OCI-M2 (cell line): ENCODE measurements around the gene UBE2H.
"Not testable (repeated sequence)": the region's sequence is repeated elsewhere in the genome, so short reads cannot be mapped to it uniquely, and the experiment has no call there.

ENCODE experiments used
- DNase-seq: peaks from one replicate; lab custom pipeline; 2025; ENCODE audit not compliant: unreplicated experiment; lab: John Stamatoyannopoulos, UW

The UBE2H gene

DNA sequence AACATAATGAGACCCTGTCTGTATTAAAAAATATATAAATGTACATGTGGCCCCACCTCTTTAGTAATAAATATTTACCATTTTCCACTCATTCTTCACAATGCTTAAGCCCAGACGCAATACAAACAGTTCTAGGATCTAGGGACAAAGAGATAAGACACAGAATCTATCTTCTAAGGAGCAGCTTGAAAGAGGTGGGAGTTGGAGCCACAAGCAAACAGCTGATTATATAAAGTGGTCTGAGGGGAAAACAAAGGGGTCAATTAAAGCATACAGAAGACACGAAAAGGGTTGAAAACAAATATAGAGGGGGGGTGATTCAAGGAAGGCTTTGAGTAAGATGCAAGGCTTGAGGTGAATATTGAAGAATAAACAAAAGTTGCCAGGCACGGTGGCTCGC, 43.1 kb downstream of the UBE2H start:
- no peak for DNase-seq

DNA sequence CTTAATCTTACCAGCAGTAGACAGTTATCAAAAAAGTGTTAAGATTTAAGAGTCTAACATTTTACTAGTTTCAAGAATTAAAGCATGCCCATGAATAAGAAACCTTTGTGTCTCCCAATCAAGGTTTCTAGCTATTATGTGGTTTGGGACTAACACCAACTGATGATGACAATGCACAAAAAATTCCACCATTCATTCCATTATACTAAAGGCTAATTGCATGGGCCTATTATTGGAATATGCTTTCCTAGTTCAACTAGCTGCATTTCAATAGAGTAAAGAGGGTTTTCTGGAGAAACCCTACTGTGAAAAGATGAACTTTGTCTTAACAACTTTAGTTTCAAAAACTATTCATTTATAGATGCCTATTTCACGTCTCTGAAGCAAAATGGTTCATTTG, 44.6 kb downstream of the UBE2H start:
- no peak for DNase-seq

DNA sequence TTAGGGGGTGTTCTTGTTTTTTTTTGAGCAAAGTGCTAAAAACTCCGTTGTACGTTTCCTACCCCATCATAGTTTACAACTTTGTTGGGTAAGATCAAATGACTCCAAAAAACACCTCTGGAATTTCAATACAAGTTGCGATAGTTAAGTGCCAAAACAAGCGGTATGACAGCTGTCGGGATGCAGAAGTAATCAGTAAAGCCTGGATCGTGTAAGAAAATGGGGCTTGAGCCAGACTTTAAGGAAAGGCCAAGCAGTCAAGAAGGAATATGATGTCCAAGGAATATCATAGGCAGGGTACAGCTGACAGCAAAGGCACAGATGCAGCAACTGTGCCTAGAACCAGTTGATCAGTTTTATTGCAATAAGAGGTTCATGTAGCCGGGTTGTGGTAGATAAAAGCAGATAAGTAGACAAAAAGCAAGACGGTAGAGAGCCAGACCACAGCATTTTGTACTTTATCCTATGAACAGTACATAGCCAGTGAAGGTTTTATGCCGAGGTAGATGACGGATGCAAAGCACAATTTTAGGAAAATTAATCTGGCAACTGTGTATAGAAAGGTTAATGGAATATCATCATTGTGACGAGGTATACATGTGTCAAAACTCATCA, 45.5 kb downstream of the UBE2H start:
- no peak for DNase-seq

DNA sequence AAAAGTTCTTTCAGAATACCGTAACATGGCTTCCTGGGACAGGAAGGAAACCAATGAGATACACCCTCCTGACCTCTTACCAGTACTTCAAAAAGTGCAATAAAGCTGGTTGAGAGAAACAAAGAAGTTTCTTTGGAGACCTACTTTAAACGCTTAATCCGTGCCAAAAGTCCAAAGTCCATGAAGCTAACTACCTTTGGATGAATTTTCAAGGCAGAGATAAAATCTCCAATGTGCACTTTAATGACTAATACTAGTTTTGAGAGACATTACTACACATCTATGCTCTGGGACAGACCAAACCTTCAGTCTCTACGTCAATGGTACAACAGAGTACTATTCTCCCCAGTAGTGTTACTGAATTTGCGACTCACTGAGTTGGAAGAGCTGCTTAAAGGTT, 46.1 kb downstream of the UBE2H start:
- DNase-seq = no peak

DNA sequence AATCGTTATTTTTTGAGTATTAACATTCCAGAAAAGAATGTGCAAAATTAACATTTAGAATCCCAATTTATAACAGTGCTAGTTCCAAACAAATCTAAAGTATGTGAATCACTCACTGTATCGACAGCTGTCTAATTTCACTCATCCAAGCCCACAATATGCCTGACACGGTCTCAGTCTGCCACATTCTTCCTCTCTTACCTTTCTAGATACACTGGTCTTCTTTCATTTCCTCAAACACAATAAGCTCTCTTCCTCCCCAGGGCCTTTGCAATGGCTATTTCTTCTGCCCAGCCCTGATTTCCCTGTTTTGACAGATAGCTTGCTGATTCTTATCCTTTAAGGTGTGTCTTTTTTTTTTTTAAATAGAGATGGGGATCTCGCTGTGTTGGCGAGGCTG, 48.8 kb downstream of the UBE2H start:
- no peak for DNase-seq

DNA sequence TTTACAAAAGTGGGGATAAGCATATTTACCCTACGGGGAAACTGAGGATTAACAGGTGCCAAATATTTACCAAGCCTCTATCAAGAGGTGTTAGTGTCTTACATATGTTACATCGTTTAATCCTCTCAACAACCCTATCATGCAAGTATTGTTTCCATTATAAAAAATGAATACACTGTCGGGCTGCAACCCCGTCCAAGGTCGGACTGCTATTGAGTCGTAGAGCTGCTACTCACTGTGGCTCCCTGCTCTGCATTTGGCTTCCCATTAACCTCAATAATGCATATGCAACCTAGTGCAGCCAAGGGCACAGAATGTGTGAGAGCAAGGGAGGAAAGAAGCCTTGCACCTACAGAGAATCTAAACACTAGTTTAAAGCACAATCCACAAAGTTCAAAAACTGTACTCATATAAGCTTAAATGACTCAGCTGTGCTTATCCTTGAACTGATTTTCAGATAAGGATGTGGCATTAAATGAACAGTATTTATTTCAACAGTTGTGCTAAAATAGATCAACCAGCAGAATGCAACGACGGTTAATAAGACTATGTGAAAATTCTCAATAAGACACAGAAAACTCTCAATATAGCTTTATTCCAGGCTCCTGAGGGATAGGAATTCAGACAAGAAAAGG, 49.9 kb downstream of the UBE2H start:
- no peak for DNase-seq

DNA sequence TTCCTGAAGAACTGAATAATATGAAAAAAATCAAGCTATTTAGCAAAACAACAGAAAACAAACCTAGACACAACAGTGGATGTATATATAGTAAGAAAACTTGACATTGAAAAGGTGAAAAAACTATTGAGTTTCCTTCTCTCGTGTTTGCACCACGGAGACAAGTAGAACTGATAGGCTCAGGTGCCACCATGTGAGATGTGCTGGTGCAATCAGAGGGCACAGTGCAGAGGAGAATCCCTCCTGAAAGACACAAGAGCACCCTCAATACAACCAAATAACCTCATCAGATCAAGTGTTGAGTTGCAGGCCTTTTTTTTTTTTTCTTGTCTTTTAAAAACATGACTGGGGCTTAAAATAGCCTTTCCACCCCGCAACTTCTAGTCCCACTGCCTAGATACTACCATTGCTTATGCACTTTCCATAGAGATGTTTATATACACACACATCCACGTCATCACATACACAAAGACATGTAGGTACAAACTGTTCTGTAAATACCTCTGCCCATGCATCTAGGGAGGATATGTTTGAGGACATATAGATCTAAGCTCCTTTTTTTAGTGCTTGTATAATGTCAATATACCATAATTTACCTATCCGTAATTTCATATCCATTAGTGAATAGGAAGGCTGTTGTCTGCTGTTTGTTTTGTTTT, 54.1 kb downstream of the UBE2H start:
- no peak for DNase-seq

DNA sequence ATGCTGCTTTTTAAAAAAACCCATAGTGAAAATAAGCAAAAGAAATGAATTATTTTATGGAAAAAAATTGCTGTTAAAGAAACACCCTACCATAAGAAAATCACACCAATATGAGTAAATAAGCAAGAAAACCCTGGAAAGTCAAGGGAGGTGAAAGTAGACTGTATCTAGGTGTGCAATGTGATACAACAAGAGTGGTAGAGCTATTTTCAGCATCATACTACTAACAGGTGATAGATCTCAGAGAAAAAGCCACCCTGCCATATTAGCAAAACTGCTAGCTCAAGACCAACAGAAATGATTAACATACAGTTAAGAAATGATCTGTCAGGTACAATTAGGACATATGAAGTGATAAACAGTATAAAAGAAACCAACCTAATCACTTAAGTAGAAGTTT, 54.8 kb downstream of the UBE2H start:
- no peak for DNase-seq

DNA sequence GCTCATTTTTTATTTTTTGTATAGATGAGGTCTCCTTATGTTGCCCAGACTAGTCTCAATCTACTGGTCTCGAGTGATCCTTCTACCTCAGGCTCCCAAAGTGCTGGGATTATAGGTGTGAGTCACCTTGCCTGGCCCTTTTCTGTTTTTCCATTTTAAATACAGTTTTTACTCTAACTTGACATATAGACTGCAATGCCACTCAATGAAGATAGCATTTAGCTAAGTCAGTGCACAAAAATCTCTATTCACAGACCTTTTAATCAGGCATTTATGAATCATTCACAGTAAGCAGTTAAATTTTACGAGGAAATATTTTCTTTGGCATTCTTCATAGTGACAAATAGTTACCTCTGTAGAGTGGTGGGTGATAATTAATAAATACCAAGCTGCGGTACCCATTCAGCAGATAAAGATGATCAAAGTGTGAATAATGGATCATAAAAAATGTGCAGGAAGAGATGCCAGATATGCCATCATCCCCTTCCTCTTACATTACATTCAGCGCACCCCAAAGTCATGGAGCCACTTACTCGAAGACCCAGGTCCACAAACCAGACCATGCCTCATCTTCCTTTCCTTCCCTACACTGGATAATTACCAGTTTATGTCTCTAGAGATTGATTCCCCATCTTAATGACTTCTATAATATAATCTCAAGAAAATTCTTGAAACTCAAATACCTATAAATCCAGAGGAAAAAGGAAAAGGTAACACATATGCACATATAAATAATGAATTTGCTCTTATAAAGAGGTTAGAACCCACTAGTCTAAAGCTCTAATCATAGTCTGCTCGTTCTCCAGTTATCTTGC, 56.0 kb downstream of the UBE2H start:
- no peak for DNase-seq

DNA sequence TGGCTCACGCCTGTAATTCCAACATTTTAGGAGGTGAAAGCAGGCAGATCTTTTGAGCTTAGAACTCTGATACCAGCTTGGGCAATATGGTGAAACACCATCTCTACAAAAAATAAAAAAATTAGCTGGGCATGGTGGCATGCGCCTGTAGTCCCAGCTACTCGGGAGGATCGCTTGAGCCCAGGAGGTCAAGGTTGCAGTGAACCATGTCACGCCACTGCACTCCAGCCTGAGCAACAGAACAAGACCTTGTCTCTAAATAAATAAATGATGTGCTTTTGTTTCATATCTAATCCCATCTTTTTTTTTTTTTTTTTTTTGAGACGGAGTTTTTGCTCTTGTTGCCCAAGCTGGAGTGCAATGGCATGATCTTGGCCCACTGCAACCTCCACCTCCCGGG, 58.6 kb downstream of the UBE2H start:
- DNase-seq = not testable (repeated sequence)

DNA sequence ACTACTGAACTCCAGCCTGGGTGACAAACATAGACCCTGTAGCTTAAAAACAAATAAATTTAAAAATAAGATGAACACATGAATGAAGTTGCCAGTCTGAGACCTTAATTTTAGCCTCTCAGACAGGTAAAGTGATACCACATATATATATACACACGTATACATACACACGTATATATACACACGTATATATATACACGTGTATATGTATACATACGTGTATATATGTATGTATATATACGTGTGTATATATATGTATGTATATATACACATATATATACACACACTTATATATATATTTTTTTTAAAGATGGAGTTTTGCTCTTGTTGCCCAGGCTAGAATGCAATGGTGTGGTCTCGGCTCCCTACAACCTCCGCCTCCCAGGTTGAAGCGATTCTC, 62.7 kb downstream of the UBE2H start:
- DNase-seq = no peak

DNA sequence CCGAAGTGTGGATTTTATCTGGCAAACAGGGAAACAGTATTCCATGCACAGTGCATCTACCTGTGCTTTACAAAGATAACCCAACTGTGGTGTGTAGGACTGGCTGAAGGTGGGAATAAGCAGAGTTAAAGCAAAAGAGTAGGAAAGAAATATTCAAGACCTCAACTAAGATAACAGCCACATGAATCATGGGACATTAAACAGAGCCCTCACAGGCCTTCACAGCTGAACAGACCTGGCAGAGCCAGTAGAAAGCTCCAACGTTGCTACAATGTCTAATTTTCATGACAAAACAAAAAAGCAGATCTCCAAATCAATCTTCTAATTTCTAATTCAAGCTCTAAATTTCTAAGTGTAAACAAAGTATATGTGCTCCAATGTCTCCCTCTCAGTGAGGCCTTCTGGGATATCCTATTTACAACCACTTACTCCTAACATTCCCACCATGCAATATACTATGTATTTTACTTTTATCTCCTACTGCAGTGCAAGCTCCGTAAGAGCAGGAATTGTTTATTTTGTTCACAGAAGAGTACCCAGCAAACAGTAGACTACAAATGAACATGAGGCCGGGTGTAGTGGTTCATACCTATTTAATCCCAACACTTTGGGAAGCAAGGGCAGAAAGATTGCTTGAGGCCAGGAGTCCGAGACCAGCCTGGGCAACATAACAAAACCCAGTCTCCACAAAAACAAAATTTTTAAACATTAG, 63.5 kb downstream of the UBE2H start:
- no peak for DNase-seq

DNA sequence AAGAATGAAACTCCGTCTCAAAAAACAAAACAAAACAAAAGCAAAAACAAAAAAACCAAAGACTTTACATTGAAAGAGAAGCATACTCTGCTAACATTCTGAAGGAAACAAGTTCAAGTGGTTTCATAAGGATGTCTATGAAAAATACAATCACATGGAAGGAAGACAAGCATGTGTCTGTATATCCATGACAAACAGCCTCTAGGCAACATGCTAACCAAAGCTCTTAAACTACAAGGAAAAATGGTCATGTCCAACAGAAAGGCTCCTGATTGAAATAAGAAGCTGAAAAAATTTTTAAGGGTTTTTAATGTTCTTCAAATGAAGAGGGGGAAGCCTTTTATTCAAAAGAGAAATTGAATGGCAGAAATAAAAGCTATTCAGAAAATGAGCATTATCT, 64.9 kb downstream of the UBE2H start:
- no peak for DNase-seq

DNA sequence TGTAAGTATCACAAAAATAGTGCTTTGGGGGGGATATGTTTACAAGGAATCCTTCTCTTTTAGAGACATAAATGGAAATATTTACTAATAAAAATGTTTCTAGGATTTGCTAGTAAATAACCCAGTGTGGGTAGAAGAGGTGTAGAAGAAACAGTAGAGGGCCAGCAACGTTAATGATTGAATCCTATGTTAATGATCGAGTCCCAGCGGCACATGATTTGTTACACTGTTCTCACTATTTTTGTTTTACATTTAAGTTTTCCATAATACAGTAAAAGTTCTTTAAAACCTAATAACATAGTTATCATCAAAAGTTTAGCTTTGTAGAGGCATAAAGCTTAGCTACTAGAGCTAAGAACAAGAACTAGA, 66.0 kb downstream of the UBE2H start:
- no peak for DNase-seq

DNA sequence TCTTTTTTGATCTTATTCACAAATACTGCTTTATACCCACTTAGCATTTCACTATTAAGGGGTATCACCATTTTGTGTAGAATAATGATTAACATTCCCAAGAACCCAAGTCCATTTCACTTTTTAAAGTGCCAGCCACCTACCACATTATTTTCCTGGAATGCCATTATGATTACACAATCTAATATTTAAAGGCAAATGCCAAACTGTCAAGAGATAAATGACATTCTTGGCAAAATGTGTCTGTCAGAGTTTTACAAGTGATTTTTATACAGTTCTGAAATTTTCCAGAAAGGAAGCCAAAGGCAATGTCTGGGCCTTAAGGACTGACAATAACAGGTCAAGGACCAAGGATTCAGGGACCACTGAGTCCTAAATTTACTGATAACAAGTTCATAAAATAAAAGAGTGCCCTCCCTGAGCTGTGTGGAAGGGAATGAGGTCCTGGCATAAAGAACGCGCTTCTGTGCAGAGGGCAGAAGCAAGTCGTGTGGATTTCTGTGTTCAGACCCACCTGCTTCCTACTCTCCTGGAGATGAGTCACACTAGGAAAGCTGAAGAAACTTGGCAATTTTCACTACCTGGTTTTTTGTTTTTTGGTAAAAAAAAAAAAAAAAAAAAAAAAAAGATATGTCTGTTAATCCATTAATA, 66.5 kb downstream of the UBE2H start:
- DNase-seq = no peak

DNA sequence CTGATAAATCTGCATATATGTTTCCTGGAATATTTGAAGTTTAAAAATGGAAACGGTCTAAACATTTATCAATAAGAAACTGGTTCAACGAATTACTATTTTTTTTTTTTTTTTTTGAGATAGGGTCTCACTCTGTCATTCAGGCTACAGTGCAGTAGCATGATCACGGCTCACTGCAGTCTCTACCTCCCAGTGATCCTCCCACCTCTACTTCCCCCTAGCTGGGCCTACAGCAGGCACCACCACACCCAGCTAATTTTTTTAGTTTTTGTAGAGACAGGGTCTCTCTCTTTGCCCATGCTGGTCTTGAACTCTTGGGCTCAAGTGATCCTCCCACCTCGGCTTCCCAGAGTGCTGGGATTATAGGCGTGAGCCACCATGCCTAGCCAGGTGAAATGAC, 68.3 kb downstream of the UBE2H start:
- DNase-seq = no peak

DNA sequence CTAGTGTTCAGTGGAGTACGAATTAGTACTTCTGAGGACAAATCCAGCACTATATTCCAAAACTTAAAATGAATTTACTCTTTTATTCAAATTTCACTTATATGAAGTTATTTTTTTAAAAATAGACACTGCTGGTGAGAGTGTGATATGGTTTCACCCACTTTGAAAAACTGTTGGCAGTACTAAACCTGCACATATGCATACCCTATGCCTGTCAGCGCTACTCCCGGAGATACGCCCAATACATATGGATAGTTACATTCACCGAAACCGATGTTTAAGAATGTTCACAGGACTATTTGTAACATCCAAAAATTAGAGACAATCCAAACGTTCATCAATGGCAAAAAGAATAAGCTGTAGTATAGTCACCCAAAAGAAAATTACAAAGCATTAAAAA, 69.6 kb downstream of the UBE2H start:
- DNase-seq = no peak

DNA sequence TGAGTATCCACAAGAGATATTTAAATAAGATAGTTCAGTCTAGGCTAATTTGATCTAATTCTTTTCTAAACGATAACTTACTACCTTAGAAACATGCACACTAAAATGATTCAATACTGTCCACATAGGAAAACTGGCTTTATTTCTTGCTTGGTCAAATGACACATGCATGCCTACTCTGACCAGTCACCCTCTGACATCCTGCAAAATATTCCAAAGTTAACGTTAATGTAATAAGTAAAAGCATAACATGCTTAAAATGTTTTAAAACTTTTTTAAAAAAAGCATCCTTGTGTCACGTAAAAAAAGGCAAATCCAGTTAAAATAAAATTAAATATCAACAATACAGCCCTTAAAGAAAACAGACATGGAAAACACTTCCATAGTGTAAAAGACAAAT, 70.2 kb downstream of the UBE2H start:
- no peak for DNase-seq

DNA sequence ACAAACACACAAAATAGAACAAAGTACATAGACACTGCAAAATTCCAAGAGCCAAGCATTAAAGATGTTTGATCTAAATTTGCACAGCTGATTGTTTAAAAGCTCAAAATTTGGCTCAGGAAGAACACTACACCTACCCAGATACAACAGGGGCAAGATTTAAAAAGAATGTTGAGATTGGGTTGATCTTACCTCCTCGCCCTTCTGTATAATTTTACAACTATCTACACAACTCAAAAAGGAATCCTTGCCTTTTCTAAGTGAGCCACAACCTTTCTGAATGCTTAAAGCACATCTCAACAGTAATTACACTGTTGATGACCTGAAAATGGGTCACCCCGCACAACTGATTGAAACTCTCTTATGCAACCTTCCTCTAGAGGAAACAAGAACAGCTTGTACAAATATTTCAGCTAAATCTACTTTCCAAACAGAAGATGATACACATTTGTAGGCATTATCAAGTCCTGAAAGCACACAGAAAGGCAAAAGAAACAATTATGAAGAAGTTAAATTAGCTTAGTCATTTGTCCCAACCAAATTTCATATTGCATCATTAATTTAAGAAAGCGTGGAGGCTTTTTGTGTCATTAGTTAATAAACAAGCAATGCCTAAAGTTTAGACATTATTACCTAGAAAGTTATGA, 75.5 kb downstream of the UBE2H start:
- DNase-seq = no peak

DNA sequence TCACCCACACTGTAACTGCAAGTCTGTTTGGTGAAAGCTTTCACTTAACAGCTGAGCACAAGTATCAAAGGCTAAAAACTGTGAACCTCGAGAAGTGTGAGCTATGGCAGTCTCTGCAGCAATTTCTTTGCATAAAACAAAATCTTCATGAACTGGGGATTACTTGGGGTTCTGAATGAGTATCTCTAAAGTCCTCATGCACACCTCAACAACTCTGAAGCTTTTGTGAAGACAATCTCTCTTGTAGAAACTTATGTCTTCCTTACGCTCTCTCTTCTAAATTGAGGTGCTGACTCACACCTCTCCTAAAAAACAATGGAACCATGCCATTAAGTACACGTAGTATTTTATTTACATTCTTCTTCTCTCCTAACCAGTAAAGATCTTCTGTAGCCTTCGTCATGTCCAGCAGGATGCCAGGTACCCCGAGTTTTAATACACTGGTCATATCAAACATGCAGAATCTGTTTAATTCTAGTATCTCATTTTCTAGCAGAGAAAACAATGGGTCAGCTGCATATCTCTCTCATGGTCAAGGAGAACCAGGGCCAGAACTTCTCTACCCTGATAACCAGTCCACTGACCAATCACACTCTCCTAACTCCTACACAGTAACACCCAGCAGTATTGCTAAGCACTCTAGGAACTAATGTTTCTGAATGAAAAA, 76.9 kb downstream of the UBE2H start:
- no peak for DNase-seq
